Astrocyte of the cerebellum (primary cell): ENCODE results near the gene SNAI3.

ENCODE experiments used
- DNase-seq: peaks from one replicate; pipeline ENCODE4 v3.0.0-alpha.2; 2011; ENCODE audit warnings: low read depth
- H3K4me3 ChIP-seq: 2 replicates; pipeline ENCODE4 v1.5.1; 2011; ENCODE audit warnings: mild to moderate bottlenecking, low read depth, low read length, moderate library complexity
- CTCF ChIP-seq: IDR thresholded peaks from 2 replicates; pipeline ENCODE4 v1.5.1; 2012; ENCODE audit warnings: low read length, low read depth, moderate library complexity, mild to moderate bottlenecking; ENCODE audit errors: missing control alignments
- in situ Hi-C: cut with HindIII; loops from 2 replicates; pipeline ENCODE4 v1.10.0; 2017; ENCODE audit warnings: low sequenced_read_pairs

SNAI3 gene

GRCh38 chr16:88654363-88655052, 31.8 kb downstream of the SNAI3 start:
- no peak for TF ChIP-seq CTCF
- in situ Hi-C loops: no loop called here
- H3K4me3 ChIP-seq: no peak overlapping the region
- DNase-seq: no peak

GRCh38 chr16:88653596-88654362, 32.5 kb downstream of the SNAI3 start:
- H3K4me3 ChIP-seq: no peak overlapping the region
- in situ Hi-C loops: no loop called here
- TF ChIP-seq CTCF: no peak
- DNase-seq: no peak

- TF ChIP-seq CTCF: no peak
- in situ Hi-C loops: no loop called here
These were observed 33.2 kb downstream of the SNAI3 start for GRCh38 chr16:88653101-88653500.

GRCh38 chr16:88652762-88653063, 33.6 kb downstream of the SNAI3 start:
- in situ Hi-C loops: no loop called here
- no peak for DNase-seq
- H3K4me3 ChIP-seq: no peak overlapping the region
- TF ChIP-seq CTCF: no peak

More at GRCh38 chr16:88653101-88653500, 33.2 kb downstream of the SNAI3 start:
- DNase-seq: no peak
- no peak overlapping the region for H3K4me3 ChIP-seq

GRCh38 chr16:88651989-88652761, 34.1 kb downstream of the SNAI3 start:
- in situ Hi-C loops: no loop called here
- H3K4me3 ChIP-seq: no peak overlapping the region
- DNase-seq: no peak
- TF ChIP-seq CTCF: no peak

- DNase-seq: no peak
- TF ChIP-seq CTCF: no peak
- peak overlapping the region; percentile 72 for H3K4me3 ChIP-seq
- in situ Hi-C loops: no loop called here
These were observed 34.9 kb downstream of the SNAI3 start for GRCh38 chr16:88651276-88651988.
